HepG2 (cell line): ENCODE measurements around the gene CEP104. TPM values are rescaled to one million over a fixed set of nuclear protein-coding genes. Genes with fewer than 3 reads are reported as not detected.

ENCODE experiments used
- ATAC-seq: fragments of 200-7000 bp; cut with Tn5 transposase; 3 replicates; pipeline ENCODE4 v1.9.1; 2020; ENCODE audit warnings: mild to moderate bottlenecking, moderate library complexity
- BruUV-seq: library from RNA; stranded (reverse); fragments of 400-500 nt; replicated peaks from 2 replicates; lab custom pipeline; 2021; lab: Mats Ljungman, UMichigan
- CTCF ChIA-PET: fragments of 300-600 bp; formaldehyde crosslinking; extraction: SDS; loops from one replicate; lab custom pipeline; 2021; ENCODE audit warnings: low total read pairs, inconsistent platforms, low intra/inter-chr PET ratio; lab: Yijun Ruan, JAX
- POLR2A ChIA-PET: fragments of 350-600 bp; sonication (Branson Sonifier 250); formaldehyde crosslinking; loops from one replicate; lab custom pipeline; 2020; ENCODE audit warnings: antibody characterized with exemption, inconsistent platforms; lab: Yijun Ruan, JAX
- DNase-seq: peaks from one replicate; pipeline ENCODE4 v3.0.0-alpha.2; 2015; ENCODE audit warnings: low spot score
- FAIRE-seq: peaks from 3 replicates; lab custom pipeline; 2011; peaks lifted over from hg19 to GRCh38; lab: Jason Lieb, UNC
- H2AFZ ChIP-seq: one replicate; pipeline ENCODE4 v1.6.1; 2011; ENCODE audit warnings: low read length, inconsistent platforms
- H3K27ac ChIP-seq: fragments of 300-600 bp; 3 replicates; pipeline ENCODE4 v1.8.0; 2011; ENCODE audit warnings: mixed run types, mild to moderate bottlenecking, mixed read lengths, low read length, inconsistent platforms; ENCODE audit not compliant: insufficient read depth; ENCODE audit errors: extremely low read length
- H3K27me3 ChIP-seq, 2 experiments: fragments of 200-600 bp in 1 of 2; 2 replicates in 1 of 2; 3 replicates in 1 of 2; pipeline versions ENCODE4 v1.6.0 to v1.8.0; 2011; ENCODE audit warnings: low read length in 2 of 2, mild to moderate bottlenecking in 2 of 2, moderate library complexity in 2 of 2, inconsistent platforms in 1 of 2; ENCODE audit not compliant: insufficient read depth in 2 of 2, control insufficient read depth in 1 of 2
- H3K36me3 ChIP-seq, 2 experiments: fragments of 200-600 bp in 1 of 2; replicated peaks in 1 of 2; 2 replicates in 1 of 2; 3 replicates in 1 of 2; pipeline versions ENCODE4 v1.5.1 to v1.8.0; 2011; ENCODE audit warnings: low read length in 2 of 2, inconsistent platforms in 1 of 2; ENCODE audit not compliant: insufficient read depth in 2 of 2, control insufficient read depth in 1 of 2
- H3K4me1 ChIP-seq: 2 replicates; pipeline ENCODE4 v1.5.1; 2012; ENCODE audit warnings: low read length, inconsistent platforms; ENCODE audit not compliant: insufficient read depth
- H3K4me2 ChIP-seq: 2 replicates; pipeline ENCODE4 v1.6.0; 2011; ENCODE audit warnings: low read depth, low read length, inconsistent platforms
- H3K4me3 ChIP-seq, 3 experiments: fragments of 200-600 bp in 1 of 3; sonication (generic), shearing (Covaris generic) in 1 of 3; replicated peaks in 1 of 3; 2 replicates each; pipeline ENCODE4 v1.5.1; 2011 to 2016; ENCODE audit warnings: low read length in 3 of 3, inconsistent platforms in 2 of 3, low read depth in 2 of 3, mild to moderate bottlenecking in 2 of 3, control low read depth in 1 of 3, mixed read lengths in 1 of 3; ENCODE audit not compliant: insufficient read depth in 1 of 3
- H3K79me2 ChIP-seq: one replicate; pipeline ENCODE4 v1.6.1; 2011; ENCODE audit warnings: low read length, inconsistent platforms; ENCODE audit not compliant: insufficient read depth
- H3K9ac ChIP-seq: 2 replicates; pipeline ENCODE4 v1.6.0; 2011; ENCODE audit warnings: mild to moderate bottlenecking, low read depth, low read length, inconsistent platforms; ENCODE audit not compliant: insufficient read depth
- H3K9me3 ChIP-seq: 2 replicates; pipeline ENCODE4 v1.5.1; 2012; ENCODE audit warnings: mild to moderate bottlenecking, low read length
- H4K20me1 ChIP-seq: 2 replicates; pipeline ENCODE4 v1.6.0; 2011; ENCODE audit warnings: inconsistent platforms, mild to moderate bottlenecking, low read length, moderate library complexity; ENCODE audit not compliant: insufficient read depth
- FLYWCH1 ChIP-seq: sonication (generic); formaldehyde crosslinking; IDR thresholded peaks from 2 replicates; pipeline ENCODE4 v1.8.1; 2023; ENCODE audit warnings: mild to moderate bottlenecking, missing genetic modification reagents
- KDM4B ChIP-seq: sonication (generic); formaldehyde crosslinking; IDR thresholded peaks from 2 replicates; pipeline ENCODE4 v1.4.0; 2020; ENCODE audit warnings: missing genetic modification reagents
- MAF1 ChIP-seq: sonication (generic); formaldehyde crosslinking; IDR thresholded peaks from 2 replicates; pipeline ENCODE4 v1.5.0; 2020; ENCODE audit warnings: missing genetic modification reagents, borderline replicate concordance
- NR2F2 ChIP-seq: IDR thresholded peaks from 2 replicates; pipeline ENCODE4 v1.6.1; 2012; ENCODE audit warnings: low read depth, inconsistent platforms, borderline replicate concordance
- RARG ChIP-seq: sonication (generic); formaldehyde crosslinking; IDR thresholded peaks from 2 replicates; pipeline ENCODE4 v1.4.0; 2020; ENCODE audit warnings: low read depth, mild to moderate bottlenecking, missing genetic modification reagents
- SMC3 ChIP-seq: IDR thresholded peaks from 2 replicates; pipeline ENCODE4 v1.6.1; 2011; ENCODE audit warnings: low read length, improper control_type of control experiment
- TBX2 ChIP-seq: sonication (generic); formaldehyde crosslinking; IDR thresholded peaks from 2 replicates; pipeline ENCODE4 v1.5.0; 2020; ENCODE audit warnings: missing genetic modification reagents, mild to moderate bottlenecking, borderline replicate concordance
- YEATS4 ChIP-seq: sonication (generic); formaldehyde crosslinking; IDR thresholded peaks from 2 replicates; pipeline ENCODE4 v1.4.0; 2020; ENCODE audit warnings: missing genetic modification reagents, borderline replicate concordance
- ZNF329 ChIP-seq: sonication (generic); formaldehyde crosslinking; IDR thresholded peaks from 2 replicates; pipeline ENCODE4 v1.9.0; 2021; ENCODE audit warnings: low read depth, mild to moderate bottlenecking, missing genetic modification reagents
- WGBS: methylation state at CpG from one replicate; pipeline ENCODE4 v1.1.6; 2017; ENCODE audit warnings: low lambda C conversion rate; 5-methylcytosine and 5-hydroxymethylcytosine counted together
- in situ Hi-C: cut with HindIII; loops from 2 replicates; pipeline ENCODE4 v1.10.0; 2017; ENCODE audit warnings: low pct_unique_long_range_greater_than_20kb; ENCODE audit not compliant: extremely low pct_ligation_motif_present
- intact Hi-C: fragments of 100-400 bp; cut with micrococcal nuclease; formaldehyde crosslinking; loops from one replicate; pipeline ENCODE4 v1.10.0; 2022; ENCODE audit not compliant: unreplicated experiment
- polyA plus RNA-seq, 8 experiments: library from polyadenylated mRNA; depleted of rRNA in 3 of 8; stranded (reverse) in 7 of 8; unstranded in 1 of 8; fragments of >200 nt; fragmentation: Illumina TruSeq in 4 of 8; extraction: Trizol in 4 of 8; gene quantifications; 2 replicates each; pipeline versions ENCODE4 v1.2.1 to v1.2.3, GENCODE V29; 2011 to 2016; ENCODE audit warnings: low read depth in 4 of 8, missing spikeins in 1 of 8, mixed read lengths in 1 of 8; ENCODE audit not compliant: insufficient read depth in 1 of 8
- total RNA-seq, 5 experiments: library from RNA; depleted of rRNA; stranded (reverse); fragments of >200 nt; fragmentation: Illumina TruSeq; extraction: Trizol; gene quantifications; 2 replicates each; pipeline ENCODE4 v1.2.3, GENCODE V29; 2016; ENCODE audit warnings: low read depth in 1 of 5
- TF ChIP-seq, protein P1 (sequence below): sonication (generic); formaldehyde crosslinking; IDR thresholded peaks from 2 replicates; pipeline ENCODE4 v1.5.1; 2020; ENCODE audit warnings: missing genetic modification reagents, mild to moderate bottlenecking, borderline replicate concordance
- TF ChIP-seq, protein P2 (sequence below): sonication (generic); formaldehyde crosslinking; IDR thresholded peaks from 2 replicates; pipeline ENCODE4 v1.4.0; 2020; ENCODE audit warnings: low read depth, mild to moderate bottlenecking, missing genetic modification reagents
- TF ChIP-seq, protein P3 (sequence below): sonication (generic); formaldehyde crosslinking; IDR thresholded peaks from 2 replicates; pipeline ENCODE4 v1.8.0; 2022; ENCODE audit warnings: missing genetic modification reagents, mild to moderate bottlenecking, inconsistent platforms, borderline replicate concordance

CEP104 gene
- total and polyA plus RNA-seq, 2 of the 13 experiments (the other 11 are each of a cell fraction or from before 2014, with no cell fraction given) = 20.4 to 30.1 TPM

DNA sequence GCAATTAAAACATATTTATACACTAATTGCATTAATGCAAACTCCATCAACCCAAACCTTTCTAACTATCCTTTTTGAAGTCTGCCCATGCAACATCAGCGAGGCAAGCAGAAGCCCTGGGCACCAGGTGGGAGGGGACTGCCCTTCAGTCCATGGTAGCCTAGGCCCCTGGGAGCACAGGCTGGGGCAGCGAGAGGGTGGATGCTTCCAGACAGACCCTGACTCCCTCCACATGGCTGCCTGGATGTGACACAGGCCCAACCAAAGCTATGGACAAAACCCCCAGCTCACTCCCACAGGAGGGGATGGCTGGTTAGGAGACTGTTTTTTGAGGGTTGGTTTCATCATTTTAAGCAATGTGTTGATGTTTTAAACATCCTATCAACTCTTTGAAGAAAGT lies 42.9 kb downstream of the CEP104 start:
- Histone ChIP-seq H3K9ac (no peak overlapping the region), H3K36me3 (peaks cover 1 to 4% of the 10 kb centered on the region in 2 experiments; a peak in 2 of 5 replicates), H3K27me3 (no peaks in the 10 kb centered on the region), H3K4me3 (no peak overlapping the region), H3K27ac (no peak overlapping the region), H3K4me1 (peaks cover 22% of the 10 kb centered on the region), H4K20me1 (no peaks in the 10 kb centered on the region), H3K79me2 (no peaks in the 10 kb centered on the region), H3K4me2 (no peak overlapping the region), H3K9me3 (no peaks in the 10 kb centered on the region), H2AFZ (no peak overlapping the region)
- TF ChIP-seq ZNF329 (CRISPR knock-in tag) = no peak
- TF ChIP-seq KDM4B (CRISPR knock-in tag) = no peak
- no peak for TF ChIP-seq FLYWCH1 (CRISPR knock-in tag)
- no peak for TF ChIP-seq NR2F2
- TF ChIP-seq, protein P1, sequence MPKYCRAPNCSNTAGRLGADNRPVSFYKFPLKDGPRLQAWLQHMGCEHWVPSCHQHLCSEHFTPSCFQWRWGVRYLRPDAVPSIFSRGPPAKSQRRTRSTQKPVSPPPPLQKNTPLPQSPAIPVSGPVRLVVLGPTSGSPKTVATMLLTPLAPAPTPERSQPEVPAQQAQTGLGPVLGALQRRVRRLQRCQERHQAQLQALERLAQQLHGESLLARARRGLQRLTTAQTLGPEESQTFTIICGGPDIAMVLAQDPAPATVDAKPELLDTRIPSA (CRISPR knock-in tag) = no peak
- no peak for TF ChIP-seq MAF1
- no peak for TF ChIP-seq RARG (CRISPR knock-in tag)
- TF ChIP-seq, protein P2, sequence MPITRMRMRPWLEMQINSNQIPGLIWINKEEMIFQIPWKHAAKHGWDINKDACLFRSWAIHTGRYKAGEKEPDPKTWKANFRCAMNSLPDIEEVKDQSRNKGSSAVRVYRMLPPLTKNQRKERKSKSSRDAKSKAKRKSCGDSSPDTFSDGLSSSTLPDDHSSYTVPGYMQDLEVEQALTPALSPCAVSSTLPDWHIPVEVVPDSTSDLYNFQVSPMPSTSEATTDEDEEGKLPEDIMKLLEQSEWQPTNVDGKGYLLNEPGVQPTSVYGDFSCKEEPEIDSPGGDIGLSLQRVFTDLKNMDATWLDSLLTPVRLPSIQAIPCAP (CRISPR knock-in tag) = no peak
- TF ChIP-seq YEATS4 (CRISPR knock-in tag) = no peak
- no peak for TF ChIP-seq TBX2
- TF ChIP-seq, protein P3, sequence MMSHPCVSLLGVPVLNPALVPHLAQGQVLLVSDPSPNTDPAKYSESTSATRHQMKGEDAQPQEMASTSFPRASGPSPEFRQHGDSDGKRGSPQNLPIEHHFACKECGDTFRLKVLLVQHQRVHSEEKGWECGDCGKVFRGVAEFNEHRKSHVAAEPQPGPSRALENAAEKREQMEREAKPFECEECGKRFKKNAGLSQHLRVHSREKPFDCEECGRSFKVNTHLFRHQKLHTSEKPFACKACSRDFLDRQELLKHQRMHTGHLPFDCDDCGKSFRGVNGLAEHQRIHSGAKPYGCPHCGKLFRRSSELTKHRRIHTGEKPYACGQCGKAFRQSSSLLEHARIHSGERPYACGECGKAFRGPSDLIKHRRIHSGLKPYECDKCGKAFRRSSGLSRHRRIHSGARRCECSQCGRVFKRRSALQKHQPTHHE (CRISPR knock-in tag) = no peak
- no peak for TF ChIP-seq SMC3
- WGBS = 95% methylated on average over 2 of the region's 2 CpGs
- DNase-seq = no peak
- ChIA-PET CTCF (no interaction called here), POLR2A (no interaction called here)
- no peak for FAIRE-seq
- in situ Hi-C loops = no loop called here
- ATAC-seq = no peak
- TSS peak; percentile 53 for BruUV-seq
- intact Hi-C loops = no loop called here
